NCI-H345 treated with DMSO at 0.1 percent for 48 hours (cell line): Measurements from ENCODE around the gene CPA2.
"Not testable (repeated sequence)": the region's sequence is repeated elsewhere in the genome, so short reads cannot be mapped to it uniquely, and the experiment has no call there.

Experiments
- DNase-seq: peaks from one replicate; lab custom pipeline; 2025; ENCODE audit not compliant: unreplicated experiment; lab: John Stamatoyannopoulos, UW

The CPA2 gene

GRCh38 chr7:130304878-130305277, 38.2 kb downstream of the CPA2 start:
- DNase-seq: no peak

- DNase-seq: no peak
Measured at GRCh38 chr7:130305433-130306042, 38.9 kb downstream of the CPA2 start.

GRCh38 chr7:130309986-130310385, 43.3 kb downstream of the CPA2 start:
- no peak for DNase-seq

- DNase-seq: no peak
Measured at GRCh38 chr7:130314305-130314704, 47.6 kb downstream of the CPA2 start.

GRCh38 chr7:130319541-130319940, 52.9 kb downstream of the CPA2 start:
- no peak for DNase-seq

- DNase-seq: not testable (repeated sequence)
Measured at GRCh38 chr7:130321542-130322229, 55.0 kb downstream of the CPA2 start.

- DNase-seq: no peak
Measured at GRCh38 chr7:130322615-130323014, 56.0 kb downstream of the CPA2 start.

GRCh38 chr7:130324306-130324943, 57.8 kb downstream of the CPA2 start:
- no peak for DNase-seq

- no peak for DNase-seq
Measured at GRCh38 chr7:130329681-130330080, 63.0 kb downstream of the CPA2 start.

- DNase-seq: no peak
Measured at GRCh38 chr7:130332259-130333053, 65.8 kb downstream of the CPA2 start.

- no peak for DNase-seq
Measured at GRCh38 chr7:130333832-130334231, 67.2 kb downstream of the CPA2 start.

GRCh38 chr7:130334274-130334673, 67.6 kb downstream of the CPA2 start:
- DNase-seq: no peak

GRCh38 chr7:130337410-130337971, 70.8 kb downstream of the CPA2 start:
- no peak for DNase-seq

GRCh38 chr7:130338233-130338632, 71.6 kb downstream of the CPA2 start:
- DNase-seq: no peak
